HFFc6 (cell line): ENCODE data around the gene NCBP2L. TPM values are rescaled to one million over a fixed set of nuclear protein-coding genes. Genes with fewer than 3 reads are reported as not detected.

ENCODE experiments used
- DNase-seq: peaks from one replicate; pipeline ENCODE4 v3.0.0-alpha.2; 2018
- H3K27ac Mint-ChIP-seq: 2 replicates; pipeline ENCODE4 v1.8.0; 2020; ENCODE audit warnings: mild to moderate bottlenecking, mixed read lengths
- H3K27me3 Mint-ChIP-seq: 2 replicates; pipeline ENCODE4 v1.8.0; 2021; ENCODE audit warnings: mild to moderate bottlenecking, moderate library complexity, mixed read lengths; ENCODE audit not compliant: insufficient read depth
- H3K36me3 Mint-ChIP-seq: 2 replicates; pipeline ENCODE4 v1.8.0; 2021; ENCODE audit warnings: low read depth, mixed read lengths
- H3K4me1 Mint-ChIP-seq: 2 replicates; pipeline ENCODE4 v1.8.0; 2020; ENCODE audit warnings: low read depth, mixed read lengths
- H3K4me3 Mint-ChIP-seq: 2 replicates; pipeline ENCODE4 v1.8.0; 2020; ENCODE audit warnings: mild to moderate bottlenecking, moderate library complexity, mixed read lengths
- H3K9me3 Mint-ChIP-seq: 2 replicates; pipeline ENCODE4 v1.8.0; 2020; ENCODE audit warnings: mild to moderate bottlenecking, mixed read lengths
- CTCF ChIP-seq: fragments of 200-600 bp; sonication (generic); IDR thresholded peaks from 2 replicates; pipeline ENCODE4 v1.5.0; 2021; ENCODE audit warnings: antibody characterized with exemption, mild to moderate bottlenecking
- total RNA-seq, 6 experiments: library from RNA; stranded (reverse); fragmentation: NEBNext Ultra II Directional; extraction: Animal tissue kit (Norgen Biotek cat#: 25700); gene quantifications; 2 replicates in 1 of 6; 3 replicates in 5 of 6; pipeline ENCODE4 v1.2.3, GENCODE V29; 2021

The NCBP2L gene
- total RNA-seq, 6 experiments from 2014 or later = not detected

DNA sequence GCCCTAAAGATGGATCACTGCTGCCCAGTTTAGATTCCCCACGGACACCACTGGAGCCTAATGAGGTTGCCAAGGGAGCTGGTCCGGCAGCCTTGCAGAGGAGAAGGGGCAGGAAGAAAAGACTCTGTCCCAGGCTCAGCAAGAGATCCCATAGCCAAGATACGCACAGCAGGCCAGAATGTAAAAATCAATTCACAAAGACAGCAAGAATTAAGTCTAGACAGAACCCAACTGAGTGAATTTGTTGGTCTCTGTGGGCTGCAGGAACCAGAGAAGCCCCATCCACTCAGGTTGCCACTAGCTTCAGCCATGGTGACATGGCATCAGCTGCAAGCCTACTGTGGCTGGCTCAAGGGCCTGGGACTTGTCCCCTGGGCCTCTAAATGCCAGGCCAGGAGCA lies 24.8 kb upstream of the NCBP2L start:
- H3K36me3 Mint-ChIP-seq = no peaks in the 10 kb centered on the region
- peaks cover 8% of the 10 kb centered on the region for H3K4me1 Mint-ChIP-seq
- peaks cover 10% of the 10 kb centered on the region for H3K27me3 Mint-ChIP-seq
- DNase-seq = no peak
- no peak overlapping the region for H3K4me3 Mint-ChIP-seq
- TF ChIP-seq CTCF = no peak
- H3K27ac Mint-ChIP-seq = no peak overlapping the region
- H3K9me3 Mint-ChIP-seq = no peaks in the 10 kb centered on the region

DNA sequence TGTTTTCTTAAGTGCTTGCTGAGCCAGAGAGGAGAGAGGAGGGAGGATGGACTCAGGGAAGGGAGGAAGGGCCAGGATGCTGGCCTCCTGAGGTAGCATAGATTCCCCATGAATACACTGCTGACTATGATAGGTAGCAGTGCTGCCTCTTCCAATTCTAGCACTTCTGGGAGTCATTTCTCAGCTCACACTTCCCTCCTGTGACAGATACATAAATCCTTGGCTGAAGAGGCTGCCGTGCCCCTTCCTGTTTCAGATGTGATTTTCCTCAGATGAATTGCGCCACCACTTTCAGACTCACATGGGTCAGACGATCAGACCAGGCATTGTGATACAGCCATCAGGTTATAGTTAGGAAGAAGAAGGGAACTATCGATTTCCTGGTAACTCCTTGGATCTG lies 24.3 kb upstream of the NCBP2L start:
- H3K36me3 Mint-ChIP-seq = no peaks in the 10 kb centered on the region
- H3K4me1 Mint-ChIP-seq = peaks cover 3% of the 10 kb centered on the region
- peaks cover 10% of the 10 kb centered on the region for H3K27me3 Mint-ChIP-seq
- no peak for TF ChIP-seq CTCF
- H3K4me3 Mint-ChIP-seq = no peak overlapping the region
- no peak overlapping the region for H3K27ac Mint-ChIP-seq
- no peaks in the 10 kb centered on the region for H3K9me3 Mint-ChIP-seq
- no peak for DNase-seq

DNA sequence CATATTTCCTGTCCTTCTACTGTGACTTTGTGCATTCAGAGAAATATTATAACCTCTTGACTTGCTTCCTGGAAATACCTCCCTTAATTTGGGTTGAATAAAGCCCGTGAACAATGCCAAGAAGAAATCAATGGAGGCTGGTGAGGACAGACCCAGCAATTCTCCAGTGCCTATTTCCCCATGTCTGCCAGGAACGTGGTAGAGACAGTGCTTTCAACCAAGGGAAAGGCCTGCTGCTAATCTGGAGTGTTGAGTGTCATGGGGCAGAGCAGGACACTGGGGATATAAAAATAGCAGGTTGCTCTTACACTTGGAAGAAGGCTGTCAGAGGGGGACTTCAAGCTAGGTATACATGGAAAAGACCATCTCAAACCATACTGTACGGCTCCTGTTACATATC lies 21.8 kb upstream of the NCBP2L start:
- no peak overlapping the region for H3K27ac Mint-ChIP-seq
- H3K27me3 Mint-ChIP-seq = peaks cover 12% of the 10 kb centered on the region
- H3K36me3 Mint-ChIP-seq = no peaks in the 10 kb centered on the region
- no peak overlapping the region for H3K4me3 Mint-ChIP-seq
- DNase-seq = no peak
- no peak for TF ChIP-seq CTCF
- no peaks in the 10 kb centered on the region for H3K4me1 Mint-ChIP-seq
- H3K9me3 Mint-ChIP-seq = no peaks in the 10 kb centered on the region

- no peaks in the 10 kb centered on the region for H3K4me1 Mint-ChIP-seq
- no peaks in the 10 kb centered on the region for H3K36me3 Mint-ChIP-seq
- peaks cover 26% of the 10 kb centered on the region for H3K27me3 Mint-ChIP-seq
- no peaks in the 10 kb centered on the region for H3K9me3 Mint-ChIP-seq
- DNase-seq = no peak
- TF ChIP-seq CTCF = no peak
- no peak overlapping the region for H3K27ac Mint-ChIP-seq
- H3K4me3 Mint-ChIP-seq = no peak overlapping the region
Observed at GRCh38 chrX:107758231-107758766, 19.2 kb upstream of the NCBP2L start.

- DNase-seq = no peak
Observed at GRCh38 chrX:107760304-107761077, 17.0 kb upstream of the NCBP2L start.

More at GRCh38 chrX:107760304-107761077, 17.0 kb upstream of the NCBP2L start:
- peaks cover 31% of the 10 kb centered on the region for H3K27me3 Mint-ChIP-seq
- no peak for TF ChIP-seq CTCF
- H3K27ac Mint-ChIP-seq = no peak overlapping the region
- H3K4me3 Mint-ChIP-seq = no peak overlapping the region
- H3K36me3 Mint-ChIP-seq = no peaks in the 10 kb centered on the region
- no peaks in the 10 kb centered on the region for H3K4me1 Mint-ChIP-seq
- H3K9me3 Mint-ChIP-seq = no peaks in the 10 kb centered on the region
